ENCODE measurements around the gene ZFC3H1. TPM values are rescaled to one million over a fixed set of nuclear protein-coding genes. Genes with fewer than 3 reads are reported as not detected.

The ZFC3H1 gene
- total and polyA plus RNA-seq, 9 of the 15 experiments (the other 6 are each of a cell fraction or from before 2014, with no cell fraction given) = 14.8 to 80.5 (median 22.1) TPM

GRCh38 chr12:71686658-71687025 lies 23.0 kb upstream of the ZFC3H1 start:
- in situ Hi-C loops (cut with MboI) = no loop called here
- H3K4me1 ChIP-seq (replicated peaks in 1 of 2; ENCODE audit: control insufficient read depth in 2 of 2, insufficient read depth in 2 of 2, low read length in 2 of 2) = peaks cover 7 to 10% of the 10 kb centered on the region in 2 experiments; a peak in 2 of 5 replicates
- POLR2A ChIA-PET = interaction anchor here (0.8 to 3.0 kb wide), 9 partner anchors 9 to 30 kb away, joined by 3 to 19 read pairs (median 6); partner anchors contain the start of genes THAP2 and ZFC3H1
- no peak for TF ChIP-seq IRF2 (CRISPR knock-in tag; IDR thresholded peaks at IDR 0.05)
- TF ChIP-seq ZBTB1 (CRISPR knock-in tag; IDR thresholded peaks at IDR 0.05; ENCODE audit: borderline replicate concordance, low read depth) = no peak
- TF ChIP-seq CEBPG (CRISPR knock-in tag; IDR thresholded peaks at IDR 0.05) = no peak
- TF ChIP-seq CEBPG (tag; conservative IDR thresholded peaks at IDR 0.05 in 1 of 2, IDR thresholded peaks at IDR 0.05 in 1 of 2) = peak; percentile 46 to 61; a peak in 2 of 4 replicates
- no peak for TF ChIP-seq ZBTB49 (CRISPR knock-in tag; IDR thresholded peaks at IDR 0.05; ENCODE audit: borderline replicate concordance)
- no peak for TF ChIP-seq HMGN3 (IDR thresholded peaks at IDR 0.05; ENCODE audit: borderline replicate concordance, extremely low read depth, insufficient read length, low read depth, low read length)
- no peak for TF ChIP-seq MYC (IDR thresholded peaks at IDR 0.05; ENCODE audit: low read depth, low read length)
- TF ChIP-seq MYC (CRISPR knock-in tag; IDR thresholded peaks at IDR 0.05; ENCODE audit: borderline replicate concordance, low read depth) = no peak
- no peak for TF ChIP-seq SUPT5H (IDR thresholded peaks at IDR 0.05)
- no peak for TF ChIP-seq FOXA1 (IDR thresholded peaks at IDR 0.05; ENCODE audit: borderline replicate concordance)
- TF ChIP-seq ZNF766 (CRISPR knock-in tag; conservative IDR thresholded peaks at IDR 0.05) = 0 out of 2 replicates have a peak, but pooled peaks have one; percentile 40
- TF ChIP-seq HINFP (tag; conservative IDR thresholded peaks at IDR 0.05; ENCODE audit: low read depth) = no peak
- TF ChIP-seq PKNOX1 (IDR thresholded peaks at IDR 0.05) = no peak
- TF ChIP-seq ID3 (CRISPR knock-in tag; IDR thresholded peaks at IDR 0.05) = no peak
- no peak for TF ChIP-seq ID3 (tag; IDR thresholded peaks at IDR 0.05)
- TF ChIP-seq PHF8 (IDR thresholded peaks at IDR 0.05; ENCODE audit: borderline replicate concordance, low read length) = no peak
- no peak for TF ChIP-seq PCBP2 (IDR thresholded peaks at IDR 0.05; ENCODE audit: low read depth, low read length, poor library complexity, severe bottlenecking)

More at GRCh38 chr12:71686658-71687025, 23.0 kb upstream of the ZFC3H1 start:
- FAIRE-seq (no peak), ATAC-seq (no peak), DNase-seq (ENCODE audit: extremely low read depth in 1 of 4, low spot score in 3 of 4) (no peak)
- peak overlapping the region; percentile 85 for H3K4me2 ChIP-seq (ENCODE audit: insufficient read depth, low read length)
- H2AFZ ChIP-seq (ENCODE audit: low read depth, low read length) = peak overlapping the region; percentile 98
- intact Hi-C loops (cut with micrococcal nuclease) = loop anchor here (1.0 kb wide), 1 partner anchor 58 kb away; no protein-coding TSS in a partner anchor
- H3K4me3 ChIP-seq = peak overlapping the region; percentile 65
- no peaks in the 10 kb centered on the region for H4K20me1 ChIP-seq (replicated peaks; ENCODE audit: control insufficient read depth, insufficient read depth, low read length)
- no peaks in the 10 kb centered on the region for H3K9me1 ChIP-seq (ENCODE audit: control insufficient read depth, insufficient read depth, low read length)
- CTCF ChIA-PET (ENCODE audit: low intra/inter-chr PET ratio) = no interaction called here
- no peaks in the 10 kb centered on the region for H3K9me3 ChIP-seq (replicated peaks; ENCODE audit: control insufficient read depth, insufficient read depth, low read depth, low read length)
- 3% methylated on average over 3 of the region's 3 CpGs for WGBS (ENCODE audit: insufficient coverage, low coverage, missing lambda C conversion rate)
- no peaks in the 10 kb centered on the region for H3K27me3 ChIP-seq (ENCODE audit: control insufficient read depth in 2 of 2, insufficient read depth in 2 of 2, low read length in 2 of 2)
- 0 out of 3 replicates have a peak, but pooled peaks cover 3% of the 10 kb centered on the region for H3K36me3 ChIP-seq (ENCODE audit: control insufficient read depth, insufficient read depth, low read length)
- H3K9ac ChIP-seq (ENCODE audit: insufficient read depth in 1 of 2, low read depth in 2 of 2, low read length in 2 of 2) = peak overlapping the region in 1 of 2 experiments; percentile 85
- TSS peak; percentile 82 for BruUV-seq (replicated peaks)
- peaks cover 22% of the 10 kb centered on the region for H3K79me2 ChIP-seq (ENCODE audit: control insufficient read depth, insufficient read depth, low read length)
- peak overlapping the region; percentile 85; the same call in 2 of the 3 replicates for H3K27ac ChIP-seq (ENCODE audit: extremely low read depth, low read depth, low read length)

Data from K562 (cell line).